ENCODE results near the gene CDH3.

Gene CDH3

DNA sequence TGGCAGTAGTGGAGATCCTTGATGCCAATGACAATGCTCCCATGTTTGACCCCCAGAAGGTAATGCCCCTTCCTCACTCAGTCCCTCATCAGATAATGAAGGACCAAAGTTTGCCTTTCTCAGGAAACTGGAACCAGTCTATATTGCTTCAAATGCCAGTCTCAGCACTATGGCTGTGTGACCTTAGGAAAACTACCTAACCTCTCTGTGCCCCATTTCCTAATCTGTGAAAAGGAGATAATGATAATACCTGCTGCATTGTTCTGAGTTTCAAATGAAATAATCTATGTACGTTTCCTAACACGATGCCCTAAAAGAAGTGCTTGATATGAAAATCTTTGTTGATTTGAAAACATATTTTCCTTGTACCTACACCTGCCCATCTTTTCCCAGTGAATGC, 35.9 kb downstream of the CDH3 start:
- no peak for TF ChIP-seq CTCF (IDR thresholded peaks at IDR 0.05; ENCODE audit: low read depth, low read length)
- H3K4me3 ChIP-seq (ENCODE audit: low read depth, low read length) = no peak overlapping the region

- H3K4me3 ChIP-seq (ENCODE audit: low read depth, low read length) = no peak overlapping the region
- TF ChIP-seq CTCF (IDR thresholded peaks at IDR 0.05; ENCODE audit: low read depth, low read length) = no peak
These were observed 40.8 kb downstream of the CDH3 start for GRCh38 chr16:68685685-68686478.

- H3K4me3 ChIP-seq (ENCODE audit: low read depth, low read length) = no peak overlapping the region
- no peak for TF ChIP-seq CTCF (IDR thresholded peaks at IDR 0.05; ENCODE audit: low read depth, low read length)
These were observed 41.8 kb downstream of the CDH3 start for GRCh38 chr16:68686905-68687304.

DNA sequence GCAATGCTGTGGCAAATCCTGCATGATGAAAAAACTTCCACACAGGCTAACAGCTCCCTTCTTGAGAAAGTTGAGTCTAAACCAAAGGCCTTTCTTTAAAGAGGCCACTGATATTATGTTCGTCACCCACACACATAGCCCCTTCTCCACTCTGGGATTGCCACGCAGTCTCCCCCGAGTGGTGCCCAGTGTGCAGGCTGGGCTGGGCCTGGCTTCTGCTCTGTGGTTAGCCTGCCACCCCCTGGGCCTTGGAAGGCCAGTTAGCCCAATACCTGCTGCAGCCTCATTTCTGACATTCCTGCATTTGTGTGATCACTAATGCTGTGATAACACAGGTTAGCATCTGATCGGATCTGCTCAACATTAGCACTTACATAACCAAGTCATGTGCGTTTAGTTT, 44.8 kb downstream of the CDH3 start:
- no peak for TF ChIP-seq CTCF (IDR thresholded peaks at IDR 0.05; ENCODE audit: low read depth, low read length)
- H3K4me3 ChIP-seq (ENCODE audit: low read depth, low read length) = no peak overlapping the region

DNA sequence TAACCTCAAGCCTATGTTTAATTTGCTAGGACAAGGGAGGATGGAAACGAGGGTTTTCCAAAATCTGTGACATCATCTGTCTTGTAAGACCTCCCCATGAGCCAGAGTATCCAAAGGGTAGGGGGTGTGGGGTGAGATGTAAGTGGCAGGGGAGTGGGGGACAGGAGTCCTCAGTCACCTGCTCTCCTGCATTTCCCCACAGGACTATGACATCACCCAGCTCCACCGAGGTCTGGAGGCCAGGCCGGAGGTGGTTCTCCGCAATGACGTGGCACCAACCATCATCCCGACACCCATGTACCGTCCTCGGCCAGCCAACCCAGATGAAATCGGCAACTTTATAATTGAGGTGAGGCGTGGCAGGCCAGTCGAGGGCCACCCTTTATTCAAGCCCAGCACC, 50.5 kb downstream of the CDH3 start:
- TF ChIP-seq CTCF (IDR thresholded peaks at IDR 0.05; ENCODE audit: low read depth, low read length) = no peak
- no peak overlapping the region for H3K4me3 ChIP-seq (ENCODE audit: low read depth, low read length)

GRCh38 chr16:68696514-68696913, 51.4 kb downstream of the CDH3 start:
- TF ChIP-seq CTCF (IDR thresholded peaks at IDR 0.05; ENCODE audit: low read depth, low read length) = no peak
- H3K4me3 ChIP-seq (ENCODE audit: low read depth, low read length) = no peak overlapping the region

- no peak for TF ChIP-seq CTCF (IDR thresholded peaks at IDR 0.05; ENCODE audit: low read depth, low read length)
- H3K4me3 ChIP-seq (ENCODE audit: low read depth, low read length) = no peak overlapping the region
These were observed 53.0 kb downstream of the CDH3 start for GRCh38 chr16:68698091-68698490.
